D721Med (cell line): Measurements from ENCODE around the gene NRG3.

ENCODE experiments used
- DNase-seq: peaks from one replicate; pipeline ENCODE4 v3.0.0; 2011; ENCODE audit warnings: low spot score; ENCODE audit not compliant: insufficient read length
- FAIRE-seq: peaks from 2 replicates; lab custom pipeline; 2011; peaks lifted over from hg19 to GRCh38; lab: Jason Lieb, UNC
- CTCF ChIP-seq: IDR thresholded peaks from 2 replicates; pipeline ENCODE4 v1.5.1; 2012; ENCODE audit warnings: mild to moderate bottlenecking, control low read depth; ENCODE audit not compliant: insufficient read depth; ENCODE audit errors: missing control alignments

NRG3 gene

GRCh38 chr10:82924711-82925110 is 1049.7 kb downstream of the NRG3 start:
- FAIRE-seq (no peak), DNase-seq (no peak)
- TF ChIP-seq CTCF, result no peak

GRCh38 chr10:82925547-82925946 is 1050.6 kb downstream of the NRG3 start:
- DNase-seq, result no peak
- no peak for FAIRE-seq
- TF ChIP-seq CTCF, result no peak

- no peak for FAIRE-seq
- no peak for TF ChIP-seq CTCF
- DNase-seq, result no peak
These were observed 1057.5 kb downstream of the NRG3 start for GRCh38 chr10:82932451-82932850.

- TF ChIP-seq CTCF, result peak; percentile 1
- DNase-seq (no peak), FAIRE-seq (no peak)
These were observed 1059.4 kb downstream of the NRG3 start for GRCh38 chr10:82934429-82934828.

GRCh38 chr10:82934947-82935346 is 1060.0 kb downstream of the NRG3 start:
- no peak for DNase-seq
- no peak for FAIRE-seq
- no peak for TF ChIP-seq CTCF

GRCh38 chr10:82938331-82938730 is 1063.3 kb downstream of the NRG3 start:
- no peak for TF ChIP-seq CTCF
- FAIRE-seq (no peak), DNase-seq (no peak)

- TF ChIP-seq CTCF, result no peak
- FAIRE-seq (no peak), DNase-seq (no peak)
These were observed 1067.5 kb downstream of the NRG3 start for GRCh38 chr10:82942286-82943099.
